Inflammatory macrophage (primary cell): ENCODE results near the gene PCNX1.
A peak's percentile ranks its signal among the peaks of the same experiment; 100 is the strongest.
"Not testable (repeated sequence)": the region's sequence is repeated elsewhere in the genome, so short reads cannot be mapped to it uniquely, and the experiment has no call there.

Experiments
- DNase-seq, 2 donors: peaks; one replicate each; pipeline ENCODE4 v3.0.0-alpha.2; 2020 to 2022

PCNX1 gene

GRCh38 chr14:70971560-70971959, 64.3 kb downstream of the PCNX1 start:
- no peak for DNase-seq

DNA sequence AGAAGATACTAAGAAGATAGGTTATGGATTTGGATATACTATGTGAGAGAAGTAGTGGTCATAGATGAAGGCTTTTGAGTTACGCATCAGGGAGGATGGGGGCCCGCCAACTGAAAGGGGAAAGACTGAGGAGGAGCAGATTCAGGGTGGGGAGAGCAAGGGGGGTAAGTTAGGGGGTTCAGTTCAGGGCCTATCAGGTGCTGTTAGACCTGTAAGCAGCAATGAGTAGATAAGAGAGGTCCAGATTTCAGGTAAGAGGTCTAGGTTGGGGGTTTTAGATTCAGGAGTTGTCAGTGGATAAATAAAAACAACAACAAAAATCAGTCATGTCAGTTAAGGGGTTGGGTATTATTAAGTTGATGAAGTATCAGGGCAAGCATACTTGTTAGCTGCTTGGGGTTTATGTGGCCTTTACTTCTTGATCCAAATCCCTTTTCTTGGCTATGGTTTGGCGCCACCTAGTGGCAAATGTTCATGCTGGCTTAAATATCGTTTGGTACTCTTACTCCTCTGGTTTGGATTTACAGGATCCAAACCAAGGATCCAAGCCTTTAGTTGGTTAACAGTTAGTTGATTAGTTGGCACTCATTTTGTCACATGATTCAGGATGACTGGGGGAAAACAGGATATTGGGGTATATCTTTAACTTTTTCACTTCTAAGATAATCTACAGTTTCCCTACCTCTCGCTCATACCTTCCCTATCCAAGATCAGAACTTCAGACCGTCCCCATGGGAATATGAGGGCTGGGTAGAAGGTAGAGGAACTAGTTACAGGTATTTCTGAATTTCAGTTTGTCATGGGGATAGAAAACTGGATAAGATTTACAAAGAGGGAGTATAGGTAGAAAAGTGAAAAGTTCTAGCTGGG, 65.1 kb downstream of the PCNX1 start:
- peak; percentile 83 to 87 for DNase-seq

DNA sequence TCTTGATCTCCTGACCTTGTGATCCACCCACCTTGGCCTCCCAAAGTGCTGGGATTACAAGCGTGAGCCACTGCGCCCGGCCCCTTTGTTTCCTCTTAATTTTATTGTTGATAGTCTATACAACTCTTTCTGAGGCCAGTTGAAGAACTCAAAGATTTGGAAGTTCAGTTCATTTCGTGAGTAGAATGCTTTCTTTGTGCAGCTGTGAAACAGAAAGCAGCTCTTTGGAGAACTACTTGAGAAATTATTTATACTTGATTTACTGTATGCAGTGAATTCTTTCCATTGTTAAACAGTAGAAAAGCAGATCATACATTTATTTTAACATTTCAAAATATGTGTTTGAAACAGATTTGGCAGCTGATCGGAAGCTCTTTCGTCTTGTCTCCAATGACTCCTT, 69.3 kb downstream of the PCNX1 start:
- DNase-seq, result no peak

- DNase-seq, result peak; percentile 4 to 57
Observed at GRCh38 chr14:70981000-70981952, 74.0 kb downstream of the PCNX1 start.

- peak; percentile 3 to 13 for DNase-seq
Observed at GRCh38 chr14:70982200-70982599, 74.9 kb downstream of the PCNX1 start.

- no peak for DNase-seq
Observed at GRCh38 chr14:70987041-70987440, 79.8 kb downstream of the PCNX1 start.

DNA sequence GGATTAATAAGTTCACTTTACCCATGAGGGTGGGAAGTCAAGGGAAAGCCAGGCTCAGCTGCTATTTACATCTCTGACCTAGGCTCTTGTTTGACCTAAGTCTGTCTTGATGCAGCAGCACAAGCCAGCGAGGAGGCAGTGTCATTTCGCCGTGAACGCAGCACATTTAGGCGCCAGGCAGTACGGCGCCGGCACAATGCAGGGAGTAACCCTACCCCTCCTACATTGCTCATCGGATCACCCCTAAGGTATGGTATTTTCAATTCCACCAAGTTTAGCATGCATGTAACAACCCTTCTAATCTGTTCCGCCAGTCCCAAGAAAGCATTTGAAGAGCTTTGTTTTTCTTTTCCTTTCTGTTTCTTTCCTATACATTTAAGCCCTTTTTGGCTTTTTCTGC, 81.2 kb downstream of the PCNX1 start:
- no peak for DNase-seq

DNA sequence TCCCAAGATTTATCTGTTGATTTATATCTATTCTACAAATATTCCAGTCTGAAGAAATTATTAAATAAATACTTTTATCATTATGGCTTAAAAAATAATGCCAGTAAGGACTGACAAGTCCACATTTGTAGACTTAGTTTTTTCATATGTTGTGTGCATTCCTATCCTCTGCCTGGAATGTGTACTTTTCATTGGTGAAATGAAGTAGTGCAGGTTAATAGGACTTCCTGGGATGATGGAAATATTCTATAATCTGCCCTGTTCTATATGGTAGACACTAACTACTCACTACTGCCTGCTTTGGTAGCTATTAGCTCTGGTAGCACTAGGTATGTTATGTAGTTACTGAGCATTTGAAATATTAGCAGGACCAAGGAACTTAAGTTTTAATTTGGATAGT, 86.7 kb downstream of the PCNX1 start:
- DNase-seq, result no peak

- no peak for DNase-seq
Observed at GRCh38 chr14:70995211-70995610, 88.0 kb downstream of the PCNX1 start.

- DNase-seq, result peak; percentile 37 to 50
Observed at GRCh38 chr14:70995671-70996070, 88.4 kb downstream of the PCNX1 start.

- DNase-seq, result peak; percentile 6 to 35
Observed at GRCh38 chr14:70999117-70999516, 91.9 kb downstream of the PCNX1 start.

GRCh38 chr14:71000091-71000490, 92.8 kb downstream of the PCNX1 start:
- no peak for DNase-seq

- no peak for DNase-seq
Observed at GRCh38 chr14:71001742-71002141, 94.5 kb downstream of the PCNX1 start.

DNA sequence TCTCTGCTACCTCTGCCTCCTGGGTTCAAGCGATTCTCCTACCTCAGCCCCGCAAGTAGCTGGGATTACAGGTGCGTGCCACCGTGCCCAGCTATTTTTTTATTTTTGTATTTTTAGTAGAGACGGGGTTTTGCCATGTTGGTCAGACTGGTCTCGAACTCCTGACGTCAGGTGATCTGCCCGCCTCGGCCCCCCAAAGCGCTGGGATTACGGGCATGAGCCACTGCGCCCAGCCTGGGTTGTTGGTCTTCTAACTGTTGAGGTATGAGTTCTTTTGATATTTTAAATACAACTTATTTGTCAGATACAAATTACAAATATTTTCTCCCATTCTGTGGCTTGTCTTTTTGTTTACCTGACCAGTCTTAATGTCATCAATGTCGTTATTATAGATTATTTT, 95.9 kb downstream of the PCNX1 start:
- DNase-seq, result no peak

DNA sequence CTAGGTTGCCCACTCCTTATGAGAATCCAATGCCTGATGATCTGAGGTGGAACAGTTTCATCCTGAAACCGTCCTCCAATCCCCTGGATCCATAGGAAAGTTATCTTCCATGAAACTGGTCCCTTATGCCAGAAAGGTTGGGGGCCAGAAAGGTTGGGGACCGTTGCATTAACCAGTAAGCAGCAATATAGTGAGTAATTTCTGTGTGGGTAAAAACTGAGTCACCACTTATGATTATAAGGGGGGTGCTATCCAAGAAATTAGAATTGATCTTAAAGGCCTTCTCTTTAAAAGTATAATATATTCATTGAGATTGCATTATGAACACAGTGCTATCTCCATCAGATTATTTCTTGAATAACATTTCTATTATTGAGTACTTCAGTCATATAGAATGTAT, 97.2 kb downstream of the PCNX1 start:
- DNase-seq, result no peak

- no peak for DNase-seq
Observed at GRCh38 chr14:71005076-71005475, 97.8 kb downstream of the PCNX1 start.

DNA sequence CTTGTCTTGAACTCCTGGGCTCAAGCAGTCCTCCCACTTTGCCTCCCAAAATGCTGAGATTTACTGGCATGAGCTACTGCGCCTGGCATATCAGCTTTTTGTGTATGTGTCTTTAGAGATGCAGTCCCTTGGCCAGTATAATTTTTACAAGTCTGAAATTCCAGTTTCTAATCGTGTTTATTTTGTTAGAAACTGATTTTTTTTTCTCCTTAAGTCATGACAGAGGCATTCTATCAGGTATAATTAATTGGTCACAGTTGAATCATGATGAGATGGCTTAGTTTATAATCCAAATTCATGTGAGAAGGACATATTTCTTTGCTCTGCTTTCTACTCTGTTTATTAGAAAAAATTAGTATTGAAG, 98.9 kb downstream of the PCNX1 start:
- no peak for DNase-seq

DNA sequence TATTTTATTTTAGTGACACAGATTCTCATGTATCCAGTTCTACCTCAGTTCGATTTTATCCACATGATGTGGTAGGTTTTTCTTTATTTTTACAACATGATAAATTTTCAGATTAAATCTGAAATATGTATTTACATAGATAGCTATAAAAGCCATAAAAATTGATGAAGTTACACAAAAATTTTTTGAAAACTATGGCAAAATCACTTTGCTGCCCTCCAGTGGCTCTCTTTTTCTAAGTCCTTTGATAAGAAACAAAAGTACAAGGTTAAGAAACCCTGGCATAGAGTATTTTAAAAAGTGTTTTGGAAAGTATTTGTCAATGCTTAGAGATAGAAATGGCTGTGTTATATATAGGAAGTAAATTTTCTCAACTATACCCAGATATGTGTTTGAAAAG, 104.2 kb downstream of the PCNX1 start:
- no peak for DNase-seq

DNA sequence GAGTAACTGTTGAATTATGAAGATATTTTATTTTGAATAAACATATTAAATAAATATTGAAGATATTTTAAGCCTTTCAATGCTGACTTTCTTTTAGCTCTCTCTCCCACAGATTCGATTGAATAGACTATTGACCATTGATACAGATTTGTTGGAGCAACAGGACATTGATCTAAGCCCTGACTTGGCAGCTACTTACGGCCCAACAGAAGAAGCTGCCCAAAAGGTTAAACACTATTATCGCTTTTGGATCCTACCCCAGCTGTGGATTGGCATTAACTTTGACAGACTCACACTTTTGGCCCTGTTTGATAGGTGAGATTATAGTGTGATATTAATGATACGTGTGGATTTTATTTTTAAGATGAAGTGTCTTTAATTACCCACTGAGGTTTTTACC, 105.6 kb downstream of the PCNX1 start:
- DNase-seq, result no peak

DNA sequence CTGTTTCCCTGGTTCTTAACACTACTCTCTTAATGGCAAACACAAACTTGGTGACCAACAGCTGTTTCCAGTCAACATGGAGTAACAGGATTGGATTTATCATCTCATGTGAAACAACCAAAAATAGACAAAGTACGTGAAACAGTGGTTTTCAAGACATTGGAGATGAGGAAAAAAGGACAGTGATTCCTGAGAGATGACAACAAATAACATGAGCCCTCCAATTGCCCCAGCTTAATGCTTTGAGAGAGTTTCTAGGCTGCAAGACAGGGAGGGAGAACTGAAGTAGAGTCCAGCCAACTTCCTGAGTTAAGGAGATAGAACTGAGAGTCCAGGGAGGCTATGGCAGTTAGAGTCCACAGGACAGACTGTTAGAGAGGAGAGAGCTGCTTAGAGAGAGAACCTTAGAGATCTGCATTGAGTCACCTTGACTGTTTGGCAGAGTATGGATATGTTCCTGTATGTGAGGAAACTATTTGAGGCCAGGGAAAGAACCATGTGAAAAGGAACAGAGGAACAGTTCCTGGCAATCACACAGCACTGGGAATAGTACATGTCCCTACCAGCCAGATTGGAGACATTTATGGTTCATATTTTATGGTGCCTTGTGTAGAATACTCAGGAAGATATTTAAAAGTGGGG, 106.4 kb downstream of the PCNX1 start:
- no peak for DNase-seq

GRCh38 chr14:71019917-71020316, 112.7 kb downstream of the PCNX1 start:
- not testable (repeated sequence) for DNase-seq

- DNase-seq, result no peak
Observed at GRCh38 chr14:71021347-71022011, 114.2 kb downstream of the PCNX1 start.
